GM23338 (cell line): ENCODE data around the gene PDIA2. TPM values are rescaled to one million over a fixed set of nuclear protein-coding genes. Genes with fewer than 3 reads are reported as not detected.

ENCODE experiments used
- ATAC-seq: fragments of 200-7000 bp; cut with Tn5 transposase; 3 replicates; pipeline ENCODE4 v1.9.1; 2020
- DNase-seq: peaks from one replicate; pipeline ENCODE4 v3.0.0-alpha.2; 2015; ENCODE audit warnings: low spot score
- H2AFZ ChIP-seq: fragments of 200-600 bp; sonication (generic); 2 replicates; pipeline ENCODE4 v1.8.0; 2016; ENCODE audit warnings: antibody characterized with exemption, mild to moderate bottlenecking, moderate library complexity
- H3F3A ChIP-seq: fragments of 200-600 bp; sonication (generic); replicated peaks from 2 replicates; pipeline ENCODE4 v1.8.0; 2017; ENCODE audit warnings: antibody characterized with exemption, mixed run types, low read depth
- H3K27ac ChIP-seq: fragments of 200-600 bp; sonication (generic); 2 replicates; pipeline ENCODE4 v1.6.1; 2016; ENCODE audit warnings: low read depth
- H3K27me3 ChIP-seq: fragments of 200-600 bp; sonication (generic); 2 replicates; pipeline ENCODE4 v1.8.0; 2016; ENCODE audit warnings: mild to moderate bottlenecking, mixed run types, moderate library complexity; ENCODE audit not compliant: insufficient read depth
- H3K36me3 ChIP-seq: fragments of 200-600 bp; sonication (generic); 2 replicates; pipeline ENCODE4 v1.8.0; 2016; ENCODE audit warnings: mild to moderate bottlenecking; ENCODE audit not compliant: insufficient read depth
- H3K4me1 ChIP-seq: fragments of 200-600 bp; sonication (generic); 2 replicates; pipeline ENCODE4 v1.8.0; 2016; ENCODE audit warnings: mild to moderate bottlenecking, moderate library complexity; ENCODE audit not compliant: insufficient read depth
- H3K4me2 ChIP-seq: fragments of 200-600 bp; sonication (generic); 2 replicates; pipeline ENCODE4 v1.7.1; 2017; ENCODE audit warnings: mixed run types
- H3K4me3 ChIP-seq: fragments of 200-600 bp; sonication (generic); 2 replicates; pipeline ENCODE4 v1.6.1; 2016; ENCODE audit warnings: mixed run types
- H3K79me2 ChIP-seq: fragments of 200-600 bp; sonication (generic); replicated peaks from 2 replicates; pipeline ENCODE4 v1.8.0; 2017; ENCODE audit warnings: mild to moderate bottlenecking; ENCODE audit not compliant: insufficient read depth
- H3K9me2 ChIP-seq: fragments of 200-600 bp; sonication (generic); 2 replicates; pipeline ENCODE4 v1.8.0; 2017; ENCODE audit not compliant: insufficient read depth
- H4K20me1 ChIP-seq: fragments of 200-600 bp; sonication (generic); replicated peaks from 2 replicates; pipeline ENCODE4 v1.8.0; 2017; ENCODE audit warnings: mild to moderate bottlenecking; ENCODE audit not compliant: insufficient read depth
- H3K27ac Mint-ChIP-seq: 2 replicates; pipeline ENCODE4 v1.8.0; 2020; ENCODE audit warnings: inconsistent platforms, mild to moderate bottlenecking, moderate library complexity, mixed read lengths
- H3K27me3 Mint-ChIP-seq: 3 replicates; pipeline ENCODE4 v1.8.0; 2022; ENCODE audit warnings: low read depth, mild to moderate bottlenecking, moderate library complexity, mixed read lengths, inconsistent platforms; ENCODE audit not compliant: insufficient read depth, poor library complexity
- H3K36me3 Mint-ChIP-seq: 3 replicates; pipeline ENCODE4 v1.8.0; 2021; ENCODE audit warnings: low read depth, mild to moderate bottlenecking, inconsistent platforms, moderate library complexity, mixed read lengths
- H3K4me1 Mint-ChIP-seq: 3 replicates; pipeline ENCODE4 v1.8.0; 2020; ENCODE audit warnings: mild to moderate bottlenecking, inconsistent platforms, mixed read lengths
- H3K4me3 Mint-ChIP-seq: 3 replicates; pipeline ENCODE4 v1.8.0; 2021; ENCODE audit warnings: moderate library complexity, mild to moderate bottlenecking, inconsistent platforms, mixed read lengths
- H3K9me3 Mint-ChIP-seq: 3 replicates; pipeline ENCODE4 v1.8.0; 2020; ENCODE audit warnings: moderate library complexity, mild to moderate bottlenecking, inconsistent platforms, mixed read lengths
- CREB1 ChIP-seq: fragments of 250-450 bp; sonication (Bioruptor Pico); IDR thresholded peaks from 2 replicates; pipeline ENCODE4 v1.5.0; 2020; ENCODE audit warnings: low read depth, mild to moderate bottlenecking, moderate library complexity
- CTCF ChIP-seq, 2 experiments: fragments of 200-600 bp in 1 of 2; sonication (generic) in 1 of 2; conservative IDR thresholded peaks; 2 replicates each; pipeline versions ENCODE4 v1.5.1 to v1.6.1; 2016 to 2017; ENCODE audit warnings: antibody characterized with exemption in 2 of 2, low read depth in 2 of 2, mild to moderate bottlenecking in 2 of 2, moderate library complexity in 1 of 2
- ETS1 ChIP-seq: IDR thresholded peaks from 2 replicates; pipeline ENCODE4 v1.6.1; 2016; ENCODE audit warnings: antibody characterized with exemption
- EZH2 ChIP-seq: fragments of 200-600 bp; sonication (generic); IDR thresholded peaks from one replicate; pipeline ENCODE4 v1.8.0; 2017; ENCODE audit warnings: antibody characterized with exemption, mild to moderate bottlenecking, low read depth; ENCODE audit not compliant: unreplicated experiment
- REST ChIP-seq: IDR thresholded peaks from one replicate; pipeline ENCODE4 v1.6.1; 2018; ENCODE audit warnings: antibody characterized with exemption; ENCODE audit not compliant: unreplicated experiment
- ZNF331 ChIP-seq: fragments of 250-450 bp; sonication (Bioruptor Pico); IDR thresholded peaks from 2 replicates; pipeline ENCODE4 v1.5.0; 2020; ENCODE audit warnings: low read depth, mild to moderate bottlenecking, moderate library complexity
- ZNF462 ChIP-seq: fragments of 250-450 bp; sonication (Bioruptor Pico); IDR thresholded peaks from 2 replicates; pipeline ENCODE4 v1.5.0; 2020; ENCODE audit warnings: mild to moderate bottlenecking, moderate library complexity
- polyA plus RNA-seq: library from polyadenylated mRNA; unstranded; fragments of >200 nt; fragmentation: Nextera tagmentation; extraction: Ambion mirVana; gene quantifications from 2 replicates; pipeline ENCODE4 v1.2.1, GENCODE V29; 2016
- total RNA-seq: library from RNA; depleted of rRNA; stranded (reverse); fragments of >200 nt; shearing (Covaris generic); gene quantifications from 2 replicates; pipeline ENCODE4 v1.2.3, GENCODE V29; 2014

PDIA2 gene
- total and polyA plus RNA-seq, 2 experiments from 2014 or later = 0.39 to 0.87 TPM

- Mint-ChIP-seq H3K4me1 (peaks cover 4% of the 10 kb centered on the region; the same call in 2 of the 3 replicates), H3K27ac (no peak overlapping the region), H3K9me3 (no peaks in the 10 kb centered on the region), H3K27me3 (peaks cover 10% of the 10 kb centered on the region), H3K4me3 (no peak overlapping the region), H3K36me3 (peaks cover 9% of the 10 kb centered on the region; the same call in 2 of the 3 replicates)
- H3K4me1 ChIP-seq = no peaks in the 10 kb centered on the region
- peaks cover 11% of the 10 kb centered on the region for H3K79me2 ChIP-seq
- ATAC-seq (no peak), DNase-seq (no peak)
- no peak overlapping the region for H3K4me2 ChIP-seq
- no peak overlapping the region for H2AFZ ChIP-seq
- no peaks in the 10 kb centered on the region for H3K9me2 ChIP-seq
- 0 out of 2 replicates have a peak, but pooled peaks cover 4% of the 10 kb centered on the region for H3F3A ChIP-seq
- TF ChIP-seq ETS1 (no peak), EZH2 (no peak), CREB1 (CRISPR knock-in tag) (no peak), CTCF (conservative IDR thresholded peaks at IDR 0.05; ENCODE audit: low read depth in 2 of 2) (no peak), REST (no peak), ZNF462 (CRISPR knock-in tag) (no peak), ZNF331 (CRISPR knock-in tag) (no peak)
- peaks cover 6% of the 10 kb centered on the region for H4K20me1 ChIP-seq
- H3K27me3 ChIP-seq = no peaks in the 10 kb centered on the region
- H3K4me3 ChIP-seq = no peak overlapping the region
- H3K27ac ChIP-seq = no peak overlapping the region
- H3K36me3 ChIP-seq = no peaks in the 10 kb centered on the region
Observed at GRCh38 chr16:247027-247426, 35.9 kb upstream of the PDIA2 start.
